Colonic mucosa (tissue), 4 donors: ENCODE results near the gene FAHD2B. TPM values are rescaled to one million over a fixed set of nuclear protein-coding genes. Genes with fewer than 3 reads are reported as not detected.
"Not testable (repeated sequence)": the region's sequence is repeated elsewhere in the genome, so short reads cannot be mapped to it uniquely, and the experiment has no call there.

ENCODE experiments used
- DNase-seq: peaks from one replicate; pipeline ENCODE4 v3.0.0-alpha.2; 2020
- H3K27ac ChIP-seq: fragments of 200-600 bp; one replicate; pipeline ENCODE4 v1.8.0; 2021
- H3K27me3 ChIP-seq: fragments of 200-600 bp; one replicate; pipeline ENCODE4 v1.8.0; 2021
- H3K36me3 ChIP-seq: fragments of 200-600 bp; one replicate; pipeline ENCODE4 v1.8.0; 2021
- H3K4me1 ChIP-seq: fragments of 200-600 bp; one replicate; pipeline ENCODE4 v1.8.0; 2021; ENCODE audit warnings: mild to moderate bottlenecking
- H3K4me3 ChIP-seq: fragments of 200-600 bp; one replicate; pipeline ENCODE4 v1.8.0; 2021
- H3K9ac ChIP-seq, 2 donors: one replicate each; pipeline ENCODE4 v1.7.0; 2013; ENCODE audit warnings: control low read depth in 2 of 2, low read depth in 2 of 2, low read length in 2 of 2
- H3K9me3 ChIP-seq: fragments of 200-600 bp; one replicate; pipeline ENCODE4 v1.8.0; 2021
- CTCF ChIP-seq: fragments of 200-600 bp; IDR thresholded peaks from one replicate; pipeline ENCODE4 v1.8.0; 2022; ENCODE audit warnings: antibody characterized with exemption, mild to moderate bottlenecking
- intact Hi-C: fragments of 100-400 bp; cut with DNase I; formaldehyde crosslinking; loops from one replicate; pipeline ENCODE4 v1.14.1; 2022
- total RNA-seq, 2 donors: library from RNA; stranded (reverse); fragmentation: NEBNext Ultra II Directional in 1 of 2; extraction: Animal tissue kit (Norgen Biotek cat#: 25700) in 1 of 2; gene quantifications; one replicate each; pipeline ENCODE4 v1.2.1, GENCODE V29; 2021
- donor health status: healthy.
- donor health status: DM: no; HTN: no; CAD: no.
- donor health status: DM: no; HTN: no; CAD: no.

The FAHD2B gene
- total RNA-seq, 2 donors from 2014 or later, result 5.0 to 6.2 TPM

- H3K27me3 ChIP-seq, result no peaks in the 10 kb centered on the region
- no peak overlapping the region for H3K4me3 ChIP-seq
- no peaks in the 10 kb centered on the region for H3K36me3 ChIP-seq
- no peaks in the 10 kb centered on the region for H3K9me3 ChIP-seq
- TF ChIP-seq CTCF, result no peak
- no peak overlapping the region for H3K9ac ChIP-seq
- no peak for DNase-seq
- no peak overlapping the region for H3K27ac ChIP-seq
- H3K4me1 ChIP-seq, result peaks cover 3% of the 10 kb centered on the region
- intact Hi-C loops, result no loop called here
Measured at GRCh38 chr2:97095661-97096060, 979 bp upstream of the FAHD2B start.

- intact Hi-C loops, H3K27me3 ChIP-seq, H3K9me3 ChIP-seq, DNase-seq, H3K4me1 ChIP-seq, H3K36me3 ChIP-seq, H3K27ac ChIP-seq, H3K9ac ChIP-seq: not testable (repeated sequence)
- peak overlapping the region; percentile 27 for H3K4me3 ChIP-seq
Measured at GRCh38 chr2:97093983-97094771, 505 bp downstream of the FAHD2B start.

GRCh38 chr2:97092946-97093345 is 1.7 kb downstream of the FAHD2B start:
- H3K27me3 ChIP-seq, DNase-seq, H3K4me3 ChIP-seq, H3K27ac ChIP-seq, intact Hi-C loops, H3K36me3 ChIP-seq, H3K4me1 ChIP-seq, H3K9me3 ChIP-seq, H3K9ac ChIP-seq: not testable (repeated sequence)

- H3K27me3 ChIP-seq, H3K4me3 ChIP-seq, intact Hi-C loops, H3K36me3 ChIP-seq, H3K4me1 ChIP-seq, H3K27ac ChIP-seq, H3K9ac ChIP-seq, H3K9me3 ChIP-seq, DNase-seq: not testable (repeated sequence)
Measured at GRCh38 chr2:97088706-97089105, 6.0 kb downstream of the FAHD2B start.

GRCh38 chr2:97085093-97085492 is 9.6 kb downstream of the FAHD2B start:
- DNase-seq, H3K9me3 ChIP-seq, H3K27me3 ChIP-seq, intact Hi-C loops, H3K9ac ChIP-seq, H3K36me3 ChIP-seq, H3K27ac ChIP-seq, H3K4me1 ChIP-seq, H3K4me3 ChIP-seq: not testable (repeated sequence)

GRCh38 chr2:97083516-97083915 is 11.2 kb downstream of the FAHD2B start:
- H3K27ac ChIP-seq, intact Hi-C loops, H3K4me1 ChIP-seq, H3K36me3 ChIP-seq, H3K9ac ChIP-seq, DNase-seq, H3K9me3 ChIP-seq, H3K27me3 ChIP-seq, H3K4me3 ChIP-seq: not testable (repeated sequence)

- DNase-seq, H3K27ac ChIP-seq, H3K4me1 ChIP-seq, H3K36me3 ChIP-seq, H3K9me3 ChIP-seq, H3K9ac ChIP-seq, intact Hi-C loops, H3K4me3 ChIP-seq, H3K27me3 ChIP-seq: not testable (repeated sequence)
Measured at GRCh38 chr2:97082206-97082605, 12.5 kb downstream of the FAHD2B start.

GRCh38 chr2:97080855-97081254 is 13.8 kb downstream of the FAHD2B start:
- DNase-seq, H3K9ac ChIP-seq, H3K27me3 ChIP-seq, intact Hi-C loops, H3K36me3 ChIP-seq, H3K9me3 ChIP-seq, H3K27ac ChIP-seq, H3K4me3 ChIP-seq, H3K4me1 ChIP-seq: not testable (repeated sequence)

- H3K4me1 ChIP-seq, intact Hi-C loops, DNase-seq, H3K27ac ChIP-seq, H3K9me3 ChIP-seq, H3K27me3 ChIP-seq, H3K36me3 ChIP-seq, H3K4me3 ChIP-seq, H3K9ac ChIP-seq: not testable (repeated sequence)
Measured at GRCh38 chr2:97077213-97077612, 17.5 kb downstream of the FAHD2B start.

- not testable (repeated sequence) for H3K9me3 ChIP-seq
Measured at GRCh38 chr2:97070915-97071314, 23.8 kb downstream of the FAHD2B start.

GRCh38 chr2:97068722-97069121 is 26.0 kb downstream of the FAHD2B start:
- DNase-seq, intact Hi-C loops: not testable (repeated sequence)

More at GRCh38 chr2:97070915-97071314, 23.8 kb downstream of the FAHD2B start:
- DNase-seq, H3K27me3 ChIP-seq, H3K4me1 ChIP-seq, H3K27ac ChIP-seq, H3K9ac ChIP-seq, intact Hi-C loops, H3K4me3 ChIP-seq, H3K36me3 ChIP-seq: not testable (repeated sequence)

More at GRCh38 chr2:97068722-97069121, 26.0 kb downstream of the FAHD2B start:
- H3K9me3 ChIP-seq, H3K4me1 ChIP-seq, H3K27me3 ChIP-seq, H3K4me3 ChIP-seq, H3K36me3 ChIP-seq, H3K9ac ChIP-seq, H3K27ac ChIP-seq: not testable (repeated sequence)
